HepG2 (cell line): ENCODE data around the gene CRYZL1. TPM values are rescaled to one million over a fixed set of nuclear protein-coding genes. Genes with fewer than 3 reads are reported as not detected.

ENCODE experiments used
- ATAC-seq: fragments of 200-7000 bp; cut with Tn5 transposase; 3 replicates; pipeline ENCODE4 v1.9.1; 2020; ENCODE audit warnings: mild to moderate bottlenecking, moderate library complexity
- BruUV-seq: library from RNA; stranded (reverse); fragments of 400-500 nt; replicated peaks from 2 replicates; lab custom pipeline; 2021; lab: Mats Ljungman, UMichigan
- CTCF ChIA-PET: fragments of 300-600 bp; formaldehyde crosslinking; extraction: SDS; loops from one replicate; lab custom pipeline; 2021; ENCODE audit warnings: low total read pairs, inconsistent platforms, low intra/inter-chr PET ratio; lab: Yijun Ruan, JAX
- POLR2A ChIA-PET: fragments of 350-600 bp; sonication (Branson Sonifier 250); formaldehyde crosslinking; loops from one replicate; lab custom pipeline; 2020; ENCODE audit warnings: antibody characterized with exemption, inconsistent platforms; lab: Yijun Ruan, JAX
- DNase-seq: peaks from one replicate; pipeline ENCODE4 v3.0.0-alpha.2; 2015; ENCODE audit warnings: low spot score
- FAIRE-seq: peaks from 3 replicates; lab custom pipeline; 2011; peaks lifted over from hg19 to GRCh38; lab: Jason Lieb, UNC
- H2AFZ ChIP-seq: one replicate; pipeline ENCODE4 v1.6.1; 2011; ENCODE audit warnings: low read length, inconsistent platforms
- H3K27ac ChIP-seq: fragments of 300-600 bp; 3 replicates; pipeline ENCODE4 v1.8.0; 2011; ENCODE audit warnings: mixed run types, mild to moderate bottlenecking, mixed read lengths, low read length, inconsistent platforms; ENCODE audit not compliant: insufficient read depth; ENCODE audit errors: extremely low read length
- H3K27me3 ChIP-seq, 2 experiments: fragments of 200-600 bp in 1 of 2; 2 replicates in 1 of 2; 3 replicates in 1 of 2; pipeline versions ENCODE4 v1.6.0 to v1.8.0; 2011; ENCODE audit warnings: low read length in 2 of 2, mild to moderate bottlenecking in 2 of 2, moderate library complexity in 2 of 2, inconsistent platforms in 1 of 2; ENCODE audit not compliant: insufficient read depth in 2 of 2, control insufficient read depth in 1 of 2
- H3K36me3 ChIP-seq, 2 experiments: fragments of 200-600 bp in 1 of 2; replicated peaks in 1 of 2; 2 replicates in 1 of 2; 3 replicates in 1 of 2; pipeline versions ENCODE4 v1.5.1 to v1.8.0; 2011; ENCODE audit warnings: low read length in 2 of 2, inconsistent platforms in 1 of 2; ENCODE audit not compliant: insufficient read depth in 2 of 2, control insufficient read depth in 1 of 2
- H3K4me1 ChIP-seq: 2 replicates; pipeline ENCODE4 v1.5.1; 2012; ENCODE audit warnings: low read length, inconsistent platforms; ENCODE audit not compliant: insufficient read depth
- H3K4me2 ChIP-seq: 2 replicates; pipeline ENCODE4 v1.6.0; 2011; ENCODE audit warnings: low read depth, low read length, inconsistent platforms
- H3K4me3 ChIP-seq, 3 experiments: fragments of 200-600 bp in 1 of 3; sonication (generic), shearing (Covaris generic) in 1 of 3; replicated peaks in 1 of 3; 2 replicates each; pipeline ENCODE4 v1.5.1; 2011 to 2016; ENCODE audit warnings: low read length in 3 of 3, inconsistent platforms in 2 of 3, low read depth in 2 of 3, mild to moderate bottlenecking in 2 of 3, control low read depth in 1 of 3, mixed read lengths in 1 of 3; ENCODE audit not compliant: insufficient read depth in 1 of 3
- H3K79me2 ChIP-seq: one replicate; pipeline ENCODE4 v1.6.1; 2011; ENCODE audit warnings: low read length, inconsistent platforms; ENCODE audit not compliant: insufficient read depth
- H3K9ac ChIP-seq: 2 replicates; pipeline ENCODE4 v1.6.0; 2011; ENCODE audit warnings: mild to moderate bottlenecking, low read depth, low read length, inconsistent platforms; ENCODE audit not compliant: insufficient read depth
- H3K9me3 ChIP-seq: 2 replicates; pipeline ENCODE4 v1.5.1; 2012; ENCODE audit warnings: mild to moderate bottlenecking, low read length
- H4K20me1 ChIP-seq: 2 replicates; pipeline ENCODE4 v1.6.0; 2011; ENCODE audit warnings: inconsistent platforms, mild to moderate bottlenecking, low read length, moderate library complexity; ENCODE audit not compliant: insufficient read depth
- SNAPC2 ChIP-seq: sonication (generic); formaldehyde crosslinking; IDR thresholded peaks from 2 replicates; pipeline ENCODE4 v1.8.1; 2022; ENCODE audit warnings: mild to moderate bottlenecking, missing genetic modification reagents
- SUZ12 ChIP-seq: fragments of 150-350 bp; IDR thresholded peaks from 2 replicates; pipeline ENCODE4 v1.6.1; 2014; ENCODE audit warnings: low read depth, low read length
- TP53 ChIP-seq: sonication (generic); formaldehyde crosslinking; conservative IDR thresholded peaks from 2 replicates; pipeline ENCODE4 v1.4.0; 2020; ENCODE audit warnings: missing genetic modification reagents
- ZFX ChIP-seq: sonication (generic); formaldehyde crosslinking; IDR thresholded peaks from 2 replicates; pipeline ENCODE4 v1.4.0; 2020; ENCODE audit warnings: mild to moderate bottlenecking, low read depth, missing genetic modification reagents, moderate library complexity
- ZNF646 ChIP-seq: sonication (generic); formaldehyde crosslinking; IDR thresholded peaks from 2 replicates; pipeline ENCODE4 v1.9.0; 2021; ENCODE audit warnings: mild to moderate bottlenecking, missing genetic modification reagents
- ZNF652 ChIP-seq: IDR thresholded peaks from 2 replicates; pipeline ENCODE4 v1.6.1; 2016; ENCODE audit warnings: low read depth, borderline replicate concordance
- ZNF839 ChIP-seq: sonication (generic); formaldehyde crosslinking; IDR thresholded peaks from 2 replicates; pipeline ENCODE4 v1.4.0; 2020; ENCODE audit warnings: missing genetic modification reagents, mild to moderate bottlenecking, borderline replicate concordance
- WGBS: methylation state at CpG from one replicate; pipeline ENCODE4 v1.1.6; 2017; ENCODE audit warnings: low lambda C conversion rate; 5-methylcytosine and 5-hydroxymethylcytosine counted together
- in situ Hi-C: cut with HindIII; loops from 2 replicates; pipeline ENCODE4 v1.10.0; 2017; ENCODE audit warnings: low pct_unique_long_range_greater_than_20kb; ENCODE audit not compliant: extremely low pct_ligation_motif_present
- intact Hi-C: fragments of 100-400 bp; cut with micrococcal nuclease; formaldehyde crosslinking; loops from one replicate; pipeline ENCODE4 v1.10.0; 2022; ENCODE audit not compliant: unreplicated experiment
- polyA plus RNA-seq, 8 experiments: library from polyadenylated mRNA; depleted of rRNA in 3 of 8; stranded (reverse) in 7 of 8; unstranded in 1 of 8; fragments of >200 nt; fragmentation: Illumina TruSeq in 4 of 8; extraction: Trizol in 4 of 8; gene quantifications; 2 replicates each; pipeline versions ENCODE4 v1.2.1 to v1.2.3, GENCODE V29; 2011 to 2016; ENCODE audit warnings: low read depth in 4 of 8, missing spikeins in 1 of 8, mixed read lengths in 1 of 8; ENCODE audit not compliant: insufficient read depth in 1 of 8
- total RNA-seq, 5 experiments: library from RNA; depleted of rRNA; stranded (reverse); fragments of >200 nt; fragmentation: Illumina TruSeq; extraction: Trizol; gene quantifications; 2 replicates each; pipeline ENCODE4 v1.2.3, GENCODE V29; 2016; ENCODE audit warnings: low read depth in 1 of 5

CRYZL1 gene
- total and polyA plus RNA-seq, 2 of the 13 experiments (the other 11 are each of a cell fraction or from before 2014, with no cell fraction given): 20.3 to 27.7 TPM

- TF ChIP-seq ZNF646 (CRISPR knock-in tag): no peak
- TF ChIP-seq SNAPC2 (CRISPR knock-in tag): no peak
- no peak for TF ChIP-seq ZFX (CRISPR knock-in tag)
- no peak for TF ChIP-seq TP53 (CRISPR knock-in tag)
- no peak for TF ChIP-seq ZNF839 (CRISPR knock-in tag)
Measured at GRCh38 chr21:33662046-33662445, 20.5 kb upstream of the CRYZL1 start (continued).

GRCh38 chr21:33661146-33661545 is 19.6 kb upstream of the CRYZL1 start:
- H4K20me1 ChIP-seq: no peaks in the 10 kb centered on the region
- ChIA-PET CTCF (no interaction called here), POLR2A (no interaction called here)
- H3K27ac ChIP-seq: no peak overlapping the region
- no peak overlapping the region for H2AFZ ChIP-seq
- 96% methylated on average over 1 of the region's 1 CpG for WGBS
- no peak for DNase-seq
- intact Hi-C loops (no loop called here), in situ Hi-C loops (no loop called here)
- peaks cover 9% of the 10 kb centered on the region; the same call in 1 of the 2 replicates for H3K4me1 ChIP-seq
- no peak overlapping the region for H3K4me3 ChIP-seq
- ATAC-seq: no peak
- no TSS peak for BruUV-seq
- no peak overlapping the region for H3K4me2 ChIP-seq
- no peak for FAIRE-seq
- peaks cover 4% of the 10 kb centered on the region; the same call in 1 of the 2 replicates for H3K9me3 ChIP-seq
- no peak for TF ChIP-seq ZNF652 (CRISPR knock-in tag)
- no peak for TF ChIP-seq SUZ12
- no peaks in the 10 kb centered on the region for H3K27me3 ChIP-seq
- no peaks in the 10 kb centered on the region; a peak in 1 of 5 replicates for H3K36me3 ChIP-seq
- peaks cover 52% of the 10 kb centered on the region for H3K79me2 ChIP-seq
- no peak overlapping the region for H3K9ac ChIP-seq
